Measurements from ENCODE around the gene SLC1A3.

Gene SLC1A3

GRCh38 chr5:36694351-36694750 is 87.9 kb downstream of the SLC1A3 start:
- TF ChIP-seq CTCF (conservative IDR thresholded peaks at IDR 0.05; ENCODE audit: low read depth, low read length): no peak
- no peaks in the 10 kb centered on the region for H4K20me1 ChIP-seq (ENCODE audit: insufficient read depth)
- H3K36me3 ChIP-seq (ENCODE audit: insufficient read depth): no peaks in the 10 kb centered on the region
- no peak overlapping the region for H3K4me3 ChIP-seq (IDR thresholded peaks at IDR 0.05; ENCODE audit: insufficient read depth, low read depth, low read length)
- no peak overlapping the region for H3K4me2 ChIP-seq
- H3K4me1 ChIP-seq (ENCODE audit: low read depth, poor library complexity, severe bottlenecking): peaks cover 5% of the 10 kb centered on the region
- H2AFZ ChIP-seq (ENCODE audit: low read depth): no peak overlapping the region
- no peaks in the 10 kb centered on the region for H3K79me2 ChIP-seq (ENCODE audit: insufficient read depth, low read depth)
- no peaks in the 10 kb centered on the region for H3K27me3 ChIP-seq (ENCODE audit: insufficient read depth, low read depth)
- no peak overlapping the region for H3K9ac ChIP-seq
- H3K27ac ChIP-seq: no peak overlapping the region

- Histone ChIP-seq H3K27ac (no peak overlapping the region), H2AFZ (ENCODE audit: low read depth) (no peak overlapping the region), H3K36me3 (ENCODE audit: insufficient read depth) (no peaks in the 10 kb centered on the region), H3K9ac (no peak overlapping the region), H3K4me3 (IDR thresholded peaks at IDR 0.05; ENCODE audit: insufficient read depth, low read depth, low read length) (no peak overlapping the region), H3K4me2 (no peak overlapping the region), H3K27me3 (ENCODE audit: insufficient read depth, low read depth) (no peaks in the 10 kb centered on the region), H4K20me1 (ENCODE audit: insufficient read depth) (no peaks in the 10 kb centered on the region), H3K4me1 (ENCODE audit: low read depth, poor library complexity, severe bottlenecking) (no peaks in the 10 kb centered on the region), H3K79me2 (ENCODE audit: insufficient read depth, low read depth) (no peaks in the 10 kb centered on the region)
- TF ChIP-seq CTCF (conservative IDR thresholded peaks at IDR 0.05; ENCODE audit: low read depth, low read length): peak; percentile 74
Measured at GRCh38 chr5:36696059-36696673, 89.8 kb downstream of the SLC1A3 start.

GRCh38 chr5:36698031-36698430 is 91.6 kb downstream of the SLC1A3 start:
- H4K20me1 ChIP-seq (ENCODE audit: insufficient read depth): no peaks in the 10 kb centered on the region
- no peak overlapping the region for H3K9ac ChIP-seq
- H3K79me2 ChIP-seq (ENCODE audit: insufficient read depth, low read depth): no peaks in the 10 kb centered on the region
- no peak overlapping the region for H3K4me3 ChIP-seq (IDR thresholded peaks at IDR 0.05; ENCODE audit: insufficient read depth, low read depth, low read length)
- no peak for TF ChIP-seq CTCF (conservative IDR thresholded peaks at IDR 0.05; ENCODE audit: low read depth, low read length)
- H3K27me3 ChIP-seq (ENCODE audit: insufficient read depth, low read depth): no peaks in the 10 kb centered on the region
- H3K36me3 ChIP-seq (ENCODE audit: insufficient read depth): no peaks in the 10 kb centered on the region
- H3K4me1 ChIP-seq (ENCODE audit: low read depth, poor library complexity, severe bottlenecking): no peaks in the 10 kb centered on the region
- no peak overlapping the region for H2AFZ ChIP-seq (ENCODE audit: low read depth)
- H3K27ac ChIP-seq: no peak overlapping the region
- no peak overlapping the region for H3K4me2 ChIP-seq

GRCh38 chr5:36701085-36701698 is 94.8 kb downstream of the SLC1A3 start:
- Histone ChIP-seq H3K9ac (no peak overlapping the region), H3K79me2 (ENCODE audit: insufficient read depth, low read depth) (no peaks in the 10 kb centered on the region), H3K27me3 (ENCODE audit: insufficient read depth, low read depth) (no peaks in the 10 kb centered on the region), H3K36me3 (ENCODE audit: insufficient read depth) (no peaks in the 10 kb centered on the region), H3K4me2 (no peak overlapping the region), H2AFZ (ENCODE audit: low read depth) (no peak overlapping the region), H4K20me1 (ENCODE audit: insufficient read depth) (no peaks in the 10 kb centered on the region), H3K27ac (no peak overlapping the region), H3K4me1 (ENCODE audit: low read depth, poor library complexity, severe bottlenecking) (no peaks in the 10 kb centered on the region), H3K4me3 (IDR thresholded peaks at IDR 0.05; ENCODE audit: insufficient read depth, low read depth, low read length) (no peak overlapping the region)
- TF ChIP-seq CTCF (conservative IDR thresholded peaks at IDR 0.05; ENCODE audit: low read depth, low read length): no peak
